ENCODE data around the gene TAS2R40. TPM values are rescaled to one million over a fixed set of nuclear protein-coding genes. Genes with fewer than 3 reads are reported as not detected.

The TAS2R40 gene
- total and polyA plus RNA-seq, 2 donors (not counting 1 experiment from before 2014, with no cell fraction given) = not detected

DNA sequence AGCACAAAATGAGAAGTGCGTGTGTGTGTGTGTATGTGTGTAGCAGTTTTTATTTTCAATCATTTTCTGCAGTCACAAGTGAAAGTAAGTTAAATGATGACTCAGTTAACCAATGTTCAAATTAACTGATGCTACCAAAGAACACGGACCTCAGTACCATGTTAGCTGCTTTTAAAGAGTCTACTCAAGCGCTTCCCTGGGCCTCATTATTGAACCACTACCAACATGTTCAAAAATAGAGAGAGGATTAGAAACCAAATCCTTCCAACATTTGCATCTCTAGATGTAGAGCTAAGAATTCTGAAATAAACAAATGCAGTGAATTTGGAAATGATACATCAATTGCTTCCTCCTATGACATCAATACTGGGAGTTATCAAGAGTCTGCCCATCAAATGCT, 38.8 kb upstream of the TAS2R40 start, which contains the start of gene TAS2R39:
Gene TAS2R39, plus strand, starts transcription at position 396 of the 400 bp plus-strand sequence. Its CDS starts 0 bp downstream, at position 396.
- H3K4me1 ChIP-seq (ENCODE audit: control insufficient read depth, extremely low read depth, insufficient read depth, low read length) = no peaks in the 10 kb centered on the region
- H3K36me3 ChIP-seq (ENCODE audit: control insufficient read depth, insufficient read depth, low read length) = no peaks in the 10 kb centered on the region
- no peaks in the 10 kb centered on the region for H3K27me3 ChIP-seq (ENCODE audit: control insufficient read depth, insufficient read depth, low read length)
- no peak within 1 kb of the TSS for H3K9ac ChIP-seq (ENCODE audit: insufficient read depth, low read length)
- no peaks in the 10 kb centered on the region for H3K79me2 ChIP-seq (ENCODE audit: control insufficient read depth, insufficient read depth, low read length)
- H3K27ac ChIP-seq (ENCODE audit: insufficient read depth, low read length) = no peak within 1 kb of the TSS
- H4K20me1 ChIP-seq (ENCODE audit: control insufficient read depth, extremely low read depth, insufficient read depth, low read length) = no peaks in the 10 kb centered on the region
- H3K4me2 ChIP-seq (ENCODE audit: extremely low read depth, insufficient read depth, low read length) = no peak within 1 kb of the TSS
- no peak for DNase-seq (ENCODE audit: low read depth in 2 of 2)
- no peak within 1 kb of the TSS for H3K4me3 ChIP-seq (replicated peaks in 1 of 4; ENCODE audit: control extremely low read depth in 1 of 4, insufficient read depth in 1 of 4, low read depth in 3 of 4, low read length in 4 of 4)
- TF ChIP-seq, protein P1, sequence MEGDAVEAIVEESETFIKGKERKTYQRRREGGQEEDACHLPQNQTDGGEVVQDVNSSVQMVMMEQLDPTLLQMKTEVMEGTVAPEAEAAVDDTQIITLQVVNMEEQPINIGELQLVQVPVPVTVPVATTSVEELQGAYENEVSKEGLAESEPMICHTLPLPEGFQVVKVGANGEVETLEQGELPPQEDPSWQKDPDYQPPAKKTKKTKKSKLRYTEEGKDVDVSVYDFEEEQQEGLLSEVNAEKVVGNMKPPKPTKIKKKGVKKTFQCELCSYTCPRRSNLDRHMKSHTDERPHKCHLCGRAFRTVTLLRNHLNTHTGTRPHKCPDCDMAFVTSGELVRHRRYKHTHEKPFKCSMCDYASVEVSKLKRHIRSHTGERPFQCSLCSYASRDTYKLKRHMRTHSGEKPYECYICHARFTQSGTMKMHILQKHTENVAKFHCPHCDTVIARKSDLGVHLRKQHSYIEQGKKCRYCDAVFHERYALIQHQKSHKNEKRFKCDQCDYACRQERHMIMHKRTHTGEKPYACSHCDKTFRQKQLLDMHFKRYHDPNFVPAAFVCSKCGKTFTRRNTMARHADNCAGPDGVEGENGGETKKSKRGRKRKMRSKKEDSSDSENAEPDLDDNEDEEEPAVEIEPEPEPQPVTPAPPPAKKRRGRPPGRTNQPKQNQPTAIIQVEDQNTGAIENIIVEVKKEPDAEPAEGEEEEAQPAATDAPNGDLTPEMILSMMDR (conservative IDR thresholded peaks at IDR 0.05 in 1 of 2, IDR thresholded peaks at IDR 0.05 in 1 of 2; ENCODE audit: low read depth in 1 of 2, low read length in 2 of 2) = no peak
- TF ChIP-seq EZH2 (IDR thresholded peaks at IDR 0.05; ENCODE audit: low read length, missing control alignments) = no peak
- no peak within 1 kb of the TSS for H2AFZ ChIP-seq (ENCODE audit: low read length)
- no peaks in the 10 kb centered on the region for H3K9me3 ChIP-seq (ENCODE audit: control insufficient read depth, insufficient read depth, low read depth, low read length)

DNA sequence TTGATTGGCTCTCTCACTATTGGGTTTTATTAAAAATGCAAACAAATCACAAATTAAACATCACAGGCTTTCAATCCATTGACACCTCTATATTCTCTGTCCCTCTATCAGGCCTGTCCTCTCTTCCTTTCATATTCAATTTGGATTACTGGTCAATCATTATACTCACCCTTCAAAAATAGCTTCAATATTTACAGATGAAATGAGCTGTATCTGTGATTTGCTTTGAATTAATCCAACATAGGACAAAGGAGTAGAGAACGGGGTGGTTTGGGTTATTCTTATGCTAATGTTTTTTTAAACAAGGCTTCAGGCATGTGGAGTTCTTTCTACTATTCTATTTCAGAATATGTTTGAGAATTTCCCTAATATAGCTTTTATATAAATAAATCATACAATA, 36.3 kb upstream of the TAS2R40 start:
- H3K79me2 ChIP-seq (ENCODE audit: control insufficient read depth, insufficient read depth, low read length) = no peaks in the 10 kb centered on the region
- H3K4me1 ChIP-seq (ENCODE audit: control insufficient read depth, extremely low read depth, insufficient read depth, low read length) = no peaks in the 10 kb centered on the region
- TF ChIP-seq, protein P1 (conservative IDR thresholded peaks at IDR 0.05 in 1 of 2, IDR thresholded peaks at IDR 0.05 in 1 of 2; ENCODE audit: low read depth in 1 of 2, low read length in 2 of 2) = no peak
- TF ChIP-seq EZH2 (IDR thresholded peaks at IDR 0.05; ENCODE audit: low read length, missing control alignments) = no peak
- H3K36me3 ChIP-seq (ENCODE audit: control insufficient read depth, insufficient read depth, low read length) = no peaks in the 10 kb centered on the region
- no peak overlapping the region for H2AFZ ChIP-seq (ENCODE audit: low read length)
- no peak for DNase-seq (ENCODE audit: low read depth in 2 of 2)
- no peak overlapping the region for H3K4me3 ChIP-seq (replicated peaks in 1 of 4; ENCODE audit: control extremely low read depth in 1 of 4, insufficient read depth in 1 of 4, low read depth in 3 of 4, low read length in 4 of 4)
- H3K27ac ChIP-seq (ENCODE audit: insufficient read depth, low read length) = no peak overlapping the region
- H3K4me2 ChIP-seq (ENCODE audit: extremely low read depth, insufficient read depth, low read length) = no peak overlapping the region
- no peaks in the 10 kb centered on the region for H3K27me3 ChIP-seq (ENCODE audit: control insufficient read depth, insufficient read depth, low read length)
- H3K9ac ChIP-seq (ENCODE audit: insufficient read depth, low read length) = no peak overlapping the region
- H4K20me1 ChIP-seq (ENCODE audit: control insufficient read depth, extremely low read depth, insufficient read depth, low read length) = no peaks in the 10 kb centered on the region
- no peaks in the 10 kb centered on the region for H3K9me3 ChIP-seq (ENCODE audit: control insufficient read depth, insufficient read depth, low read depth, low read length)

DNA sequence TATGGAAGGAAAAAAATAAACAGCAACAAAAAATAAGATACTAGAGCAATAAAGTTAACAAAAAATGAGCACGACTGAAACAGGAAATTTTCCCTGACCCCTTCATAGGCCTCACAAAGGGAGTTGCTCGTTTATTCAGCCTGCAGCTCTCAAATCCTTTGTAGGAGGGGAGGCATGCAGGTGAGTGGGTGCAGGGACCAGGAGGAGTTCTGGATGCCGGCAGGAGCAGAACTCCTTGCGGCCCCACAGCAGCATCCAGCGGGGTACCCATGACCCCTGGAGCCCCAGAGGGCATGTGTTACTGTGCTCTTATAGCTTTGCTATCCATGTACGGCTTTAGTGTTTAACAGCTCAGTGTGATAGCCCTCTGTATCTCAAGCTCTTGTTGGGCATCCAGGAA, 32.8 kb upstream of the TAS2R40 start:
- Histone ChIP-seq H3K27me3 (ENCODE audit: control insufficient read depth, insufficient read depth, low read length) (no peaks in the 10 kb centered on the region), H3K4me3 (replicated peaks in 1 of 4; ENCODE audit: control extremely low read depth in 1 of 4, insufficient read depth in 1 of 4, low read depth in 3 of 4, low read length in 4 of 4) (no peak overlapping the region), H3K9ac (ENCODE audit: insufficient read depth, low read length) (no peak overlapping the region), H4K20me1 (ENCODE audit: control insufficient read depth, extremely low read depth, insufficient read depth, low read length) (no peaks in the 10 kb centered on the region), H3K27ac (ENCODE audit: insufficient read depth, low read length) (no peak overlapping the region), H3K4me2 (ENCODE audit: extremely low read depth, insufficient read depth, low read length) (no peak overlapping the region), H3K79me2 (ENCODE audit: control insufficient read depth, insufficient read depth, low read length) (no peaks in the 10 kb centered on the region), H3K9me3 (ENCODE audit: control insufficient read depth, insufficient read depth, low read depth, low read length) (no peaks in the 10 kb centered on the region), H3K4me1 (ENCODE audit: control insufficient read depth, extremely low read depth, insufficient read depth, low read length) (no peaks in the 10 kb centered on the region), H2AFZ (ENCODE audit: low read length) (no peak overlapping the region), H3K36me3 (ENCODE audit: control insufficient read depth, insufficient read depth, low read length) (no peaks in the 10 kb centered on the region)
- DNase-seq (ENCODE audit: low read depth in 2 of 2) = no peak
- no peak for TF ChIP-seq EZH2 (IDR thresholded peaks at IDR 0.05; ENCODE audit: low read length, missing control alignments)
- TF ChIP-seq, protein P1 (conservative IDR thresholded peaks at IDR 0.05 in 1 of 2, IDR thresholded peaks at IDR 0.05 in 1 of 2; ENCODE audit: low read depth in 1 of 2, low read length in 2 of 2) = no peak

Data from fibroblast of lung (primary cell).